CD4-positive, CD25-positive, alpha-beta regulatory T cell (primary cell): ENCODE data around the gene VSIR. TPM values are rescaled to one million over a fixed set of nuclear protein-coding genes. Genes with fewer than 3 reads are reported as not detected.
A peak's percentile ranks its signal among the peaks of the same experiment; 100 is the strongest.

Experiments used
- ATAC-seq, 2 donors: fragments of 150-1000 bp; cut with Tn5 transposase; one replicate each; pipeline ENCODE4 v1.10.0; 2021; ENCODE audit warnings: low read depth in 2 of 2, moderate number of reproducible peaks in 2 of 2, moderate library complexity in 1 of 2
- DNase-seq, 3 donors: peaks; one replicate each; pipeline versions ENCODE4 v3.0.0 to v3.0.0-alpha.2; 2012 to 2022; ENCODE audit warnings: mixed read lengths in 1 of 3
- H3K27ac ChIP-seq: one replicate; pipeline ENCODE4 v1.7.0; 2013; ENCODE audit warnings: mild to moderate bottlenecking, low read length; ENCODE audit not compliant: insufficient read depth, poor library complexity, severe bottlenecking
- H3K27me3 ChIP-seq: one replicate; pipeline ENCODE4 v1.7.0; 2013; ENCODE audit warnings: low read length; ENCODE audit not compliant: control insufficient read depth, insufficient read depth
- H3K36me3 ChIP-seq: one replicate; pipeline ENCODE4 v1.7.0; 2013; ENCODE audit warnings: mild to moderate bottlenecking, low read length, moderate library complexity; ENCODE audit not compliant: control insufficient read depth, insufficient read depth
- H3K4me1 ChIP-seq: 2 replicates; pipeline ENCODE4 v1.7.0; 2013; ENCODE audit warnings: mild to moderate bottlenecking, low read length; ENCODE audit not compliant: insufficient read depth, control insufficient read depth, poor library complexity, severe bottlenecking
- H3K4me3 ChIP-seq: one replicate; pipeline ENCODE4 v1.7.0; 2013; ENCODE audit warnings: low read depth, mild to moderate bottlenecking, low read length, moderate library complexity
- H3K9me3 ChIP-seq, 2 experiments: 1 replicate in 1 of 2; 2 replicates in 1 of 2; pipeline ENCODE4 v1.7.0; 2013; ENCODE audit warnings: low read length in 2 of 2, mild to moderate bottlenecking in 1 of 2, moderate library complexity in 1 of 2; ENCODE audit not compliant: control insufficient read depth in 2 of 2
- H3K27ac Mint-ChIP-seq, 3 donors: one replicate each; pipeline ENCODE4 v1.8.0; 2020 to 2022; ENCODE audit warnings: mild to moderate bottlenecking in 3 of 3, mixed read lengths in 3 of 3, moderate library complexity in 2 of 3
- H3K27me3 Mint-ChIP-seq: one replicate; pipeline ENCODE4 v1.8.0; 2022; ENCODE audit warnings: mild to moderate bottlenecking, mixed read lengths
- H3K36me3 Mint-ChIP-seq: one replicate; pipeline ENCODE4 v1.8.0; 2020; ENCODE audit warnings: mixed read lengths
- H3K4me1 Mint-ChIP-seq, 4 donors: one replicate each; pipeline ENCODE4 v1.8.0; 2020 to 2022; ENCODE audit warnings: mixed read lengths in 4 of 4, mild to moderate bottlenecking in 1 of 4
- H3K4me3 Mint-ChIP-seq, 4 donors: one replicate each; pipeline ENCODE4 v1.8.0; 2020 to 2022; ENCODE audit warnings: mild to moderate bottlenecking in 4 of 4, mixed read lengths in 4 of 4, moderate library complexity in 3 of 4
- H3K9me3 Mint-ChIP-seq, 7 donors: one replicate each; pipeline ENCODE4 v1.8.0; 2020 to 2022; ENCODE audit warnings: mixed read lengths in 7 of 7, mild to moderate bottlenecking in 3 of 7, moderate library complexity in 2 of 7
- polyA plus RNA-seq, 4 donors: library from polyadenylated mRNA; unstranded; fragments of 300-500 nt; fragmentation: Illumina TruSeq; gene quantifications; one replicate each; pipeline ENCODE4 v1.2.3, GENCODE V29; 2021
- total RNA-seq: library from RNA; stranded (reverse); gene quantifications from one replicate; pipeline ENCODE4 v1.2.3, GENCODE V29; 2022

VSIR gene
- total and polyA plus RNA-seq, 5 donors from 2014 or later = 167 to 339 (median 258) TPM

GRCh38 chr10:71717551-71717951 is 55.8 kb downstream of the VSIR start:
- Mint-ChIP-seq H3K27me3 (peaks cover 4% of the 10 kb centered on the region), H3K9me3 (no peaks in the 10 kb centered on the region), H3K4me1 (peaks cover 7 to 75% (median 30%) of the 10 kb centered on the region in 4 donors), H3K36me3 (peaks cover 7% of the 10 kb centered on the region), H3K4me3 (no peak overlapping the region), H3K27ac (peak overlapping the region; percentile 54 to 82 (median 71))
- ATAC-seq (no peak), DNase-seq (no peak)
- H3K9me3 ChIP-seq = no peaks in the 10 kb centered on the region
- peaks cover 47% of the 10 kb centered on the region for H3K4me1 ChIP-seq
- H3K27me3 ChIP-seq = no peaks in the 10 kb centered on the region
- no peak overlapping the region for H3K4me3 ChIP-seq
- no peaks in the 10 kb centered on the region for H3K36me3 ChIP-seq
- no peak overlapping the region for H3K27ac ChIP-seq

GRCh38 chr10:71717056-71717455 is 56.3 kb downstream of the VSIR start:
- no peak for DNase-seq
- Mint-ChIP-seq H3K36me3 (peaks cover 6% of the 10 kb centered on the region), H3K27ac (peak overlapping the region in 2 of 3 donors; percentile 71 to 82), H3K27me3 (peaks cover 4% of the 10 kb centered on the region), H3K4me1 (peaks cover 11 to 76% (median 31%) of the 10 kb centered on the region in 4 donors), H3K4me3 (no peak overlapping the region), H3K9me3 (no peaks in the 10 kb centered on the region)
- Histone ChIP-seq H3K27me3 (no peaks in the 10 kb centered on the region), H3K4me3 (no peak overlapping the region), H3K4me1 (peaks cover 51% of the 10 kb centered on the region), H3K9me3 (no peaks in the 10 kb centered on the region), H3K36me3 (no peaks in the 10 kb centered on the region), H3K27ac (no peak overlapping the region)
- ATAC-seq = no peak

DNA sequence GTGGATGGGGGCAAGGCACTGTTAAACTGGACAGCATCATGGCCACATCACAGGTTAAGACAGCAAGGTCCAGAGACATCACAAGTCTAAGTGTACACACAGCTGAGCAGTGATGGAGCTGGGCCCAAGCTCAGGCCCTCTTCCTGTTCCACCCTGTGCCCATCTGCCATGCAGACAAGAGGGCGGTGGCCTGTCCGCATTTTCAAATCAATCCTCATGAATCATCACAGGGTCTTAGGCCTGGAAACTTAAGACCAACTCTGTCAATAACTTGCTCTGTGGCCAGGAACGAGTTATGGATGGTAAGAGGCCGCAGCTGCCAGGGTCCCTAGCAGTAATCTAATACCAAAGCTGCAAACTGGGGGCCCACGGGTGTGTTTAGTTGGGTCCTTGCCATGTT is 56.9 kb downstream of the VSIR start:
- no peaks in the 10 kb centered on the region for H3K36me3 ChIP-seq
- ATAC-seq (no peak), DNase-seq (no peak)
- H3K36me3 Mint-ChIP-seq = peaks cover under 1% of the 10 kb centered on the region
- H3K4me1 Mint-ChIP-seq = peaks cover 16 to 76% (median 30%) of the 10 kb centered on the region in 4 donors
- H3K27ac Mint-ChIP-seq = peak overlapping the region; percentile 43 to 82 (median 78)
- H3K9me3 ChIP-seq = no peaks in the 10 kb centered on the region
- H3K27me3 ChIP-seq = no peaks in the 10 kb centered on the region
- H3K4me3 Mint-ChIP-seq = peak overlapping the region in 1 of 4 donors; percentile 21
- H3K27me3 Mint-ChIP-seq = peaks cover 4% of the 10 kb centered on the region
- no peaks in the 10 kb centered on the region for H3K9me3 Mint-ChIP-seq
- H3K27ac ChIP-seq = peak overlapping the region; percentile 90
- peaks cover 51% of the 10 kb centered on the region for H3K4me1 ChIP-seq
- no peak overlapping the region for H3K4me3 ChIP-seq

DNA sequence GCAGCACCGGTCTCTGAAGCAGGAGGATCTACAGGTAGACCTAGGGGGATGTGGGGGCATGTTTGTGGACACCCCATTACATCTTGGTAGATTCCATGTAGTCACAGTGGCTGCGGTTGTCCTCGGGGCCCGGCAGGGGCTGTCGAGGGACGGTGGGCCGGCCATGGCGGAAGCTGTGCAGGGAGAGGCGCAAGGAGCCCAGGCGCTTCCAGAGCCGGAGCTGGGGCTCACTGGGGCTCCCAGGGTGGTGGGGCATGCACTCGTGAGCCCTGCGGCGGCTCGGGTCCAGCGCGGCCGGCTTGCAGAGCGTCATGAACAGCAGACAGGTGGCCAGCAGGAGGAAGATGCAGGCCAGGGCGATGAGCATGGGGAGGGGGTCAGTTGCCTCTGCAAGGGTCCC is 57.5 kb downstream of the VSIR start:
- peak overlapping the region; percentile 22 to 60 (median 54) for H3K4me3 Mint-ChIP-seq

DNA sequence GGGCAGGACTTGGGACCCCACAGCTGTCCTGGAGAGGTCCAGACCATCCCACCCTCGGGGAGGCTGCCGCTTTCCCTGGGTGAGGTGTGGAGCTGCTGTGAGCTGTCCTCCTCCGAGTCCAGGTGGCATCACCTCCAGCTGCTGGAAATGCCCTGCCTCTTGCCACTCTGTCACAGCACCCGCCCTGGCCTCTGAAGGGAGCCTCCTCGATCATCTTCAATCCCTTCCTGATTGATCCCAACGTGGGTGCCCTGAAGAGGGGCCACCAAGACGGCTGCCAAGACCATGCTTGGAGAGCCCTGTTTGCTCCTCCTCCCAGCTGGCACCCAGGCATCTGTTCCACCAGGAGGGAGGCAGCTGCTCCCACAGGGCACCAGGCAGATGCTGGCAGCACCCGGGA is 58.3 kb downstream of the VSIR start:
- H3K27ac ChIP-seq = peak overlapping the region; percentile 90
- Mint-ChIP-seq H3K4me3 (peak overlapping the region in 1 of 4 donors; percentile 68), H3K9me3 (no peaks in the 10 kb centered on the region), H3K36me3 (no peaks in the 10 kb centered on the region), H3K27me3 (no peaks in the 10 kb centered on the region), H3K4me1 (peaks cover 15 to 78% (median 30%) of the 10 kb centered on the region in 4 donors), H3K27ac (peak overlapping the region; percentile 78 to 87 (median 79))
- H3K4me3 ChIP-seq = no peak overlapping the region
- no peak for DNase-seq
- H3K27me3 ChIP-seq = no peaks in the 10 kb centered on the region
- H3K36me3 ChIP-seq = no peaks in the 10 kb centered on the region
- no peak for ATAC-seq
- peaks cover 51% of the 10 kb centered on the region for H3K4me1 ChIP-seq
- no peaks in the 10 kb centered on the region for H3K9me3 ChIP-seq

More for the DNA sequence above, 57.5 kb downstream of the VSIR start:
- peaks cover 14 to 75% (median 29%) of the 10 kb centered on the region in 4 donors for H3K4me1 Mint-ChIP-seq
- H3K27me3 ChIP-seq = no peaks in the 10 kb centered on the region
- H3K9me3 ChIP-seq = no peaks in the 10 kb centered on the region
- H3K36me3 ChIP-seq = no peaks in the 10 kb centered on the region
- H3K9me3 Mint-ChIP-seq = no peaks in the 10 kb centered on the region
- H3K27ac Mint-ChIP-seq = peak overlapping the region; percentile 78 to 87 (median 79)
- peak overlapping the region; percentile 90 for H3K27ac ChIP-seq
- H3K27me3 Mint-ChIP-seq = peaks cover 4% of the 10 kb centered on the region
- peaks cover 51% of the 10 kb centered on the region for H3K4me1 ChIP-seq
- DNase-seq = no peak
- H3K4me3 ChIP-seq = no peak overlapping the region
- H3K36me3 Mint-ChIP-seq = no peaks in the 10 kb centered on the region
- no peak for ATAC-seq

DNA sequence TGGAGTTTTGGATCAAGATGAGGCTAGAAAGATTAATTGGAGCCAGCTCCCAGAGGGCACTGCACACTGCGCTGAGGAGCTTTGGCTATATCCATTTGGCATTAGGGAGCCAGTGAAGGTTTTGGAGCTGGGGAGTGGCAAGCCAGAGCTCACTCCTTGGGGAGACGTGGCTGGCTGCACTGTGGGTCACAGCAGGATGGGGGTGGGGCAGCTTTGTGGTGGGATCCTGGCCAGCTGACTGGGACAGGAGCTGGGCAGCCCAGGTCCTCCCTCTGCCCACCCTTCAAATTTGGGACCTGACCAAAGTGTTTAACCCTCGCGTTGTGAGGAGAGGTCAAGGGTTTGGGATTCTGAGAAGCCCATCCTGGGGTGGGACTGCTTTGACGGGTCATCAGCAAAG is 58.7 kb downstream of the VSIR start:
- Histone ChIP-seq H3K4me1 (peaks cover 51% of the 10 kb centered on the region), H3K9me3 (no peaks in the 10 kb centered on the region), H3K4me3 (peak overlapping the region; percentile 55), H3K36me3 (no peaks in the 10 kb centered on the region), H3K27ac (peak overlapping the region; percentile 90), H3K27me3 (no peaks in the 10 kb centered on the region)
- H3K4me1 Mint-ChIP-seq = peaks cover 16 to 82% (median 32%) of the 10 kb centered on the region in 4 donors
- no peaks in the 10 kb centered on the region for H3K36me3 Mint-ChIP-seq
- H3K27ac Mint-ChIP-seq = peak overlapping the region; percentile 100
- no peaks in the 10 kb centered on the region for H3K9me3 Mint-ChIP-seq
- H3K4me3 Mint-ChIP-seq = peak overlapping the region; percentile 81 to 93 (median 87)
- ATAC-seq (no peak), DNase-seq (no peak)
- H3K27me3 Mint-ChIP-seq = no peaks in the 10 kb centered on the region

DNA sequence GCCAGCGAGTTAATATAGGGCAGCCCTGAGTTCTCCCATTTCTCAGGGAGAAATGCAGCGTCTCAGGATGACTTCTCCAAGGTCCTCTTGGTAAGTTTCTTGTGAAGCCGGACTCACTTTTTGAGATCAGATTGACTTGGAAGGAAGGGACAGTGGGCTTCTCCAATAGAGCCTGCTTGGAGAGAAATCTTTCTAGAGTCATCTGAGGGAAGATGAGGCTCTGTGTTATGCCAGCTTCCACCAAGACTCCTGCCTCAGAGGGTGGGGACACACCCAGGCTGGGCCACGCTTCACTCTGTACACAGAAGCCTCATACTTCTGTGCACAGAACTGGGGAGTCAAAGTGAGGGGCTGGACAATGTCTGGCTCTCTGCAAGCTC is 59.3 kb downstream of the VSIR start:
- Mint-ChIP-seq H3K9me3 (no peaks in the 10 kb centered on the region), H3K4me3 (peak overlapping the region; percentile 81 to 93 (median 87)), H3K4me1 (peaks cover 16 to 82% (median 33%) of the 10 kb centered on the region in 4 donors), H3K27ac (peak overlapping the region; percentile 100), H3K27me3 (no peaks in the 10 kb centered on the region), H3K36me3 (no peaks in the 10 kb centered on the region)
- H3K36me3 ChIP-seq = no peaks in the 10 kb centered on the region
- H3K4me1 ChIP-seq = peaks cover 51% of the 10 kb centered on the region
- peak overlapping the region; percentile 55 for H3K4me3 ChIP-seq
- DNase-seq = peak in 1 of 3 donors; percentile 58
- peak overlapping the region; percentile 90 for H3K27ac ChIP-seq
- no peaks in the 10 kb centered on the region for H3K9me3 ChIP-seq
- ATAC-seq = no peak
- H3K27me3 ChIP-seq = no peaks in the 10 kb centered on the region
